ENCODE measurements around the gene CCSER1. TPM values are rescaled to one million over a fixed set of nuclear protein-coding genes. Genes with fewer than 3 reads are reported as not detected.

Gene CCSER1
- polyA plus RNA-seq, 1 donor from 2014 or later, result 20.8 TPM

DNA sequence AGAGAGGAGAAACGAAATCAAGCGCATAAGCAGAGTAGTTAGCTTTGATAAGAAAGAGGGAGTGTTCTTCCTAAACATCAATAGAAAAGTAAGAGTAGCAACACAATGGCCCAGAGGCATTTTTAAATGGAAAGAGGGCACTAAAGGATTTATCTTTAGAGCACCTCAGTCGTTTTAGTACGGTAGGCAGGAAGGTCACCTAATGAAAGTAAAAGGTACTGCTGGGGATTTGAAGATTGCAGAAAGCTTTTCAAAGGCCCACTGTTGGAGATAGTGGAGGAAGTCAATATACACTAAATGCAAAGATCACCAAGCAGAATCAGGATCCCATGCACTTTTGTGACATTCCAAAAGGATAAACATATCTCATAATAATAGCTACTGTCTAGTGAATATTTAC lies 1508.9 kb downstream of the CCSER1 start:
- no peaks in the 10 kb centered on the region for H3K36me3 ChIP-seq (ENCODE audit: insufficient read depth, low read length)
- no peaks in the 10 kb centered on the region for H3K79me2 ChIP-seq (replicated peaks; ENCODE audit: insufficient read depth, low read length)
- no peak overlapping the region for H2AFZ ChIP-seq (ENCODE audit: low read depth, low read length)
- no peak overlapping the region for H3K27ac ChIP-seq (ENCODE audit: low read length)
- H3K4me2 ChIP-seq (ENCODE audit: low read length), result no peak overlapping the region
- TF ChIP-seq TAF1 (IDR thresholded peaks at IDR 0.05; ENCODE audit: low read depth) (no peak), RAD21 (conservative IDR thresholded peaks at IDR 0.05) (no peak), EP300 (conservative IDR thresholded peaks at IDR 0.05; ENCODE audit: poor library complexity, severe bottlenecking) (no peak), MXI1 (conservative IDR thresholded peaks at IDR 0.05; ENCODE audit: poor library complexity, severe bottlenecking) (no peak), SMC3 (conservative IDR thresholded peaks at IDR 0.05; ENCODE audit: poor library complexity) (no peak), POLR2AphosphoS5 (IDR thresholded peaks at IDR 0.05) (no peak), EZH2 (IDR thresholded peaks at IDR 0.05; ENCODE audit: borderline replicate concordance, insufficient read depth, low read length, poor library complexity, severe bottlenecking) (no peak)
- TF ChIP-seq, protein P1, sequence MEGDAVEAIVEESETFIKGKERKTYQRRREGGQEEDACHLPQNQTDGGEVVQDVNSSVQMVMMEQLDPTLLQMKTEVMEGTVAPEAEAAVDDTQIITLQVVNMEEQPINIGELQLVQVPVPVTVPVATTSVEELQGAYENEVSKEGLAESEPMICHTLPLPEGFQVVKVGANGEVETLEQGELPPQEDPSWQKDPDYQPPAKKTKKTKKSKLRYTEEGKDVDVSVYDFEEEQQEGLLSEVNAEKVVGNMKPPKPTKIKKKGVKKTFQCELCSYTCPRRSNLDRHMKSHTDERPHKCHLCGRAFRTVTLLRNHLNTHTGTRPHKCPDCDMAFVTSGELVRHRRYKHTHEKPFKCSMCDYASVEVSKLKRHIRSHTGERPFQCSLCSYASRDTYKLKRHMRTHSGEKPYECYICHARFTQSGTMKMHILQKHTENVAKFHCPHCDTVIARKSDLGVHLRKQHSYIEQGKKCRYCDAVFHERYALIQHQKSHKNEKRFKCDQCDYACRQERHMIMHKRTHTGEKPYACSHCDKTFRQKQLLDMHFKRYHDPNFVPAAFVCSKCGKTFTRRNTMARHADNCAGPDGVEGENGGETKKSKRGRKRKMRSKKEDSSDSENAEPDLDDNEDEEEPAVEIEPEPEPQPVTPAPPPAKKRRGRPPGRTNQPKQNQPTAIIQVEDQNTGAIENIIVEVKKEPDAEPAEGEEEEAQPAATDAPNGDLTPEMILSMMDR (IDR thresholded peaks at IDR 0.05; ENCODE audit: poor library complexity, severe bottlenecking), result no peak
- TF ChIP-seq, protein P2, sequence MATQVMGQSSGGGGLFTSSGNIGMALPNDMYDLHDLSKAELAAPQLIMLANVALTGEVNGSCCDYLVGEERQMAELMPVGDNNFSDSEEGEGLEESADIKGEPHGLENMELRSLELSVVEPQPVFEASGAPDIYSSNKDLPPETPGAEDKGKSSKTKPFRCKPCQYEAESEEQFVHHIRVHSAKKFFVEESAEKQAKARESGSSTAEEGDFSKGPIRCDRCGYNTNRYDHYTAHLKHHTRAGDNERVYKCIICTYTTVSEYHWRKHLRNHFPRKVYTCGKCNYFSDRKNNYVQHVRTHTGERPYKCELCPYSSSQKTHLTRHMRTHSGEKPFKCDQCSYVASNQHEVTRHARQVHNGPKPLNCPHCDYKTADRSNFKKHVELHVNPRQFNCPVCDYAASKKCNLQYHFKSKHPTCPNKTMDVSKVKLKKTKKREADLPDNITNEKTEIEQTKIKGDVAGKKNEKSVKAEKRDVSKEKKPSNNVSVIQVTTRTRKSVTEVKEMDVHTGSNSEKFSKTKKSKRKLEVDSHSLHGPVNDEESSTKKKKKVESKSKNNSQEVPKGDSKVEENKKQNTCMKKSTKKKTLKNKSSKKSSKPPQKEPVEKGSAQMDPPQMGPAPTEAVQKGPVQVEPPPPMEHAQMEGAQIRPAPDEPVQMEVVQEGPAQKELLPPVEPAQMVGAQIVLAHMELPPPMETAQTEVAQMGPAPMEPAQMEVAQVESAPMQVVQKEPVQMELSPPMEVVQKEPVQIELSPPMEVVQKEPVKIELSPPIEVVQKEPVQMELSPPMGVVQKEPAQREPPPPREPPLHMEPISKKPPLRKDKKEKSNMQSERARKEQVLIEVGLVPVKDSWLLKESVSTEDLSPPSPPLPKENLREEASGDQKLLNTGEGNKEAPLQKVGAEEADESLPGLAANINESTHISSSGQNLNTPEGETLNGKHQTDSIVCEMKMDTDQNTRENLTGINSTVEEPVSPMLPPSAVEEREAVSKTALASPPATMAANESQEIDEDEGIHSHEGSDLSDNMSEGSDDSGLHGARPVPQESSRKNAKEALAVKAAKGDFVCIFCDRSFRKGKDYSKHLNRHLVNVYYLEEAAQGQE (IDR thresholded peaks at IDR 0.05; ENCODE audit: borderline replicate concordance), result no peak
- no peak overlapping the region for H3K9ac ChIP-seq (ENCODE audit: low read length)
- no peaks in the 10 kb centered on the region for H3F3A ChIP-seq (ENCODE audit: insufficient read depth, low read length, poor library complexity, severe bottlenecking)
- H4K20me1 ChIP-seq (ENCODE audit: insufficient read depth), result no peaks in the 10 kb centered on the region
- no peaks in the 10 kb centered on the region for H3K27me3 ChIP-seq (ENCODE audit: insufficient read depth, low read depth, low read length)
- H3K9me2 ChIP-seq (ENCODE audit: insufficient read depth, low read length), result no peaks in the 10 kb centered on the region
- no peak overlapping the region for H3K4me3 ChIP-seq (ENCODE audit: low read length)
- H3K9me3 ChIP-seq (ENCODE audit: low read length), result no peaks in the 10 kb centered on the region

Small RNAs within 50 kb of the gene (small RNA-seq; reads per million reads assigned to genes)
- 0 reads per million in 3 experiments for gene AC093729.1
- gene TMSB4XP8, result 0 to 0.46 (median 0) reads per million in 3 experiments

Other genes with a start within 250 kb of the CCSER1 start
- gene MMRN1, start 232.5 kb upstream of the CCSER1 start, polyA plus RNA-seq, result 2.2 and 7.0 TPM in 2 replicates

Measured in neural cell (in vitro differentiated cells).